Fibroblast of peridontal ligament (primary cell): ENCODE data around the gene LSM12.
"Not testable (repeated sequence)": the region's sequence is repeated elsewhere in the genome, so short reads cannot be mapped to it uniquely, and the experiment has no call there.

Source experiments
- DNase-seq: peaks from one replicate; pipeline ENCODE4 v3.0.0-alpha.2; 2010; ENCODE audit errors: extremely low read depth

The LSM12 gene

DNA sequence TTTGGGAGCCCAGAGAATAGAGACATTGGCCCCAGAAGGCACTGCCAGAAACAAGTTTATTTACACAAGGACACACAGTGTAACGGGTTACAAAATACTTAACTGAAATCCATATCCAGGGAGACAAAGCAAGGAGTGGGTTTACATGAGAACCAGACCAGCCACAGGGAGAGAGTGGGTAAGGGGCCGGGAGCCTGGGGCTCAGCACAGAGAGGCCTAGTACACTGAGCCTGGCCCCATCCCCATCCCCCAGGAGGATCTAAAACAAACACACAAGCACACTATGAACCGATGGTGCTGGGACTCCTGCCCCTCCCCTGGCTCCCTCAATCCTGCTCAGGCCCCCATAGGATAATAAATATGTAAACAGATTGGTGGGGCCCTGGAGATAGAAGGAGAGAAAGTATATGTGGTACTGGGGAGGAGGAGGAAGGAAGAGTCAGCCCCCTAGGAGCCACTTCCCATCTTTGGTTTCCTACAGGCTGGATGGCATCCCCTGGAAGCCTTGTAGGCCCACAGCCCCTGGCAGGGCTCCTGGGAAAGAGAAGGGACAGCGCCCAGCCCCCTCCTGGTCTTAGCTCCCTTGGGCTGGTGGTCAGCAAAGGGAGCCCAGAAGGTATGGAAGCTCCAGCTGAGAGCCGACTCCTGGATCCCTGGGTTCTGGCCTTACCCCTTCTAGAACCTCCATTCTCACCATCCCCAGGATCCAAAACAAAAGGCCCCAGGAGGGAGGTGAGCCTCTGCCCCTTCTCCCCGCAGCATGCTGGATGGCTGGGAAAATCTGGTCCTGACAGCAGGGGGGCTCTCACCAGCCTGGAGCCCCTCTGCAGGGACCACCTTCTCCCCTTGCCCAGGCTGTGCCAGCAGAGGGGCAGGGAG is 10.5 kb upstream of the LSM12 start:
- DNase-seq, result peak; percentile 54

DNA sequence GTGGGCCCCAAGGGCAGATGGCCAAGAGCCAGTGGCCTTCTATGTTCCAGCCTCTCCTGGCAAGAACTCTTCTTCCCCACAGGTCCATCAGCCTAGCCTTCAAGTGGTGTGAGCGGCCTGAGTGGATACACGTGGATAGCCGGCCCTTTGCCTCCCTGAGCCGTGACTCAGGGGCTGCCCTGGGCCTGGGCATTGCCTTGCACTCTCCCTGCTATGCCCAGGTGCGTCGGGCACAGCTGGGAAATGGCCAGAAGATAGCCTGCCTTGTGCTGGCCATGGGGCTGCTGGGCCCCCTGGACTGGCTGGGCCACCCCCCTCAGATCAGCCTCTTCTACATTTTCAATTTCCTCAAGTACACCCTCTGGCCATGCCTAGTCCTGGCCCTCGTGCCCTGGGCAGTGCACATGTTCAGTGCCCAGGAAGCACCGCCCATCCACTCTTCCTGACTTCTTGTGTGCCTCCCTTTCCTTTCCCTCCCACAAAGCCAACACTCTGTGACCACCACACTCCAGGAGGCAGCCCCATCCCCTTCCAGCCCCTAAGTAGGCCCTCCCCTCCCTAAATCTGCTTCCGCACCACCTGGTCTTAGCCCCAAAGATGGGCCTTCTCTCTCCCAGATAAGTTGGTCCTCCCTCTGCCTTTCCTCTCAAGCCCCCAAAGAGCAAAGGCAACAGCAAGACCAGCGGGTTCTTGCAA is 9.3 kb upstream of the LSM12 start:
- DNase-seq, result no peak

DNA sequence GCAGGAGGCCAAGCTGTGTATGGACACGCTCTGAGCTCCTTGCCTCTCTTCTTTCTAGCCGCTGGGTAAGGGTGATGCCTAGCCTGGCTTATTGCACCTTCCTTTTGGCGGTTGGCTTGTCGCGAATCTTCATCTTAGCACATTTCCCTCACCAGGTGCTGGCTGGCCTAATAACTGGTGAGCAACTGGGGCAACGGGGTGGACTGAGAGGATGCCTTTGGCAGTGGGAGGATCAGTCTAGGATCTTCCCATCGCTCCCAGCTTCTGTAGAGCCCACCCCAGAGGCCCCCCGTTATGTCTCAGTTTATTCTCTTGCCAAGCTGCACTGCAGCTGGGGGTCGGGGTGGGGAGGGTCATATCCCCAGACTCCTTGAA is 8.4 kb upstream of the LSM12 start:
- DNase-seq, result no peak

DNA sequence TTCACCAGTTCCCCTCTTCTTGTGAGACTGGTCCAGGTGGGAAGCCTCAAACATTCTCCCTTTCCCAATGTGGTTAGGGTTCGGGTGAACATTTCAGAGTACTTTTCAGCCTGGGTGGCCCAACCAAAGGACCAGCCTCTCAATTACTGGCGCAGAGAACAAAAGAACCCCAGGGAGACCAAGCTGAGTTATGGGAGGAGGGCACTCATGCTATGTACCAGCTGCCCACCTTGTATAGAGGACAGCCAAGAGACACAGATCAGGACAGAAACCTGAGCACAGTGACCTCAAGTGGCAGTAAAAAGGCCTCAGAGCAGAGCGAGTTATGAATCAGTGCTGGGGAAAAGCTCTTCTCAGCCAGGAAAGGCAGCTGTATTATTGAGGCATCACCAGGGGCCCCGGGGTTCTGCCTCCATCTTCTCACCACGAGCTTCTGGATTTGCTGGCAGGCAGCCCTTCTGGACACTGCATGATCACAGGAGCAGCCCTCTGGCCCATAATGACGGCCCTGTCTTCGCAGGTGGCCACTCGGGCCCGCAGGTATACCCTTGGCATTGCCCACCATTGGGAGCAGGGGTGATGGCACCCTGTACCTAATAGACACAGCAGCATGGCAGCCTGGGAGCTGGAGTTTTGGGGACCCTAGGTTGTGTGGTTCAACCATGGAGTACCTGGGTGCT is 7.9 kb upstream of the LSM12 start:
- no peak for DNase-seq

DNA sequence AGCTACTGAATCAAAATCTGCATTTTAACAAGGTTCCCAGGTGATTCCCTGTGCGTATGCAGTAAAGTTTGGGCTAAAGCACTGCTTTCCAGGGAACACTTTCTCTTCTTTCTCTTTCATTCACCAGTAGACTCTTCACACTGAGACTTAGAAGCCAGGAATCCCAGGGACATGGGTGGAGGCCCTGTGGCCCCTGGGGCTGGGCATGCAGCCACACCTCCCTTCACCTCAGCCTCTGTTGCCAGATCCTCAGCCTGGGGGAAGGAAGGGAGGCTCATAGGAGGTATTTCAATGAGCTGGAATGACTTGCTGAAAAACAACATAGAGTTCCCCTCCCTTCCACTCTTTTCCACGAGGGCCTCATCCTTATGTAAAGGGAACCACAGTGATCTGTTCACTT is 5.3 kb upstream of the LSM12 start:
- DNase-seq, result peak; percentile 18

DNA sequence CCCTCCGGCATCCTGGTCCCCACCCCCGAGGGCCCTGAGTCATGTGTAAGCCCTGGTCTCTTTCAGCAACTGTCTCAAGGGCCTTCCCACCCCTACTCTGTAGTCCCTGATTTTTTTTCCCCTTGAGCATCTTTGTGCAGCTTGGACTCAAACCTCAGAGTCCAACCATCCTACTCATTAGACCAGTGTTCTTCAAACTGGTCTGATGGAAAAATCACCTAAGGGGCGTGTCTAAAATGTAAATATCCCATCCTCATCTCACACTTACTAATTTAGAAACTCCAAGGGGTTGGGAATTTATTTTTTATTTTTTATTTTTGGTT is 4.7 kb upstream of the LSM12 start:
- no peak for DNase-seq

DNA sequence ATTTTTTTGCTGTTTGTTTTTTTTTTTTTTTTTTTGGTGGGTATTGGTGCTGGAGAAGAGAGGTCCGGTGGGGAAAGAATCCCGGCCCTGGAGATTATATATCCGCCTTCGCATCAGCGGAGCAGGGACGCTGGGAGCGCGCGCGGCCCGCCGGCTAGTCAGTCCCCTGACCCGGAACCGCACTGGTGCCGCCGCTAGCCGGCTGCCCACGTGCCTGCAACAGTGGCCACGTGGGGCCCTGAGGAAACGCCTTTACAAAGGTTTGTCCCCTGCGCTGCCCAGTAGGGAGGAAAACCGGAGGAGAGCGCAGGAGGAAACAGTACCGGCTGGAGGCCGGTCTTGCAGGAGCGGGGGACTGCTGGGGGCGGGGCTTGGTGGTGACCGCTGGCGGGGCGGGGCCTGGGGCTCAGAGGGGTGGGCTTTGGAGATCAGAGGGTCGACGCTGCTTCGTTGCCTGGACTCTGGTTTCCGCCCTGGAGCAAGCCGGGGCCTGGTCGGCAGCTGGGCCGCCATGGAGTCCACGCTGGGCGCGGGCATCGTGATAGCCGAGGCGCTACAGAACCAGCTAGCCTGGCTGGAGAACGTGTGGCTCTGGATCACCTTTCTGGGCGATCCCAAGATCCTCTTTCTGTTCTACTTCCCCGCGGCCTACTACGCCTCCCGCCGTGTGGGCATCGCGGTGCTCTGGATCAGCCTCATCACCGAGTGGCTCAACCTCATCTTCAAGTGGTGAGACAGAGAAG is 4.2 kb upstream of the LSM12 start, which contains the start of gene G6PC3:
Gene G6PC3 (plus strand): TSS at position 281 of the 743 bp plus-strand sequence. CDS start 231 bp downstream, at position 512.
- DNase-seq, result peak; percentile 96

DNA sequence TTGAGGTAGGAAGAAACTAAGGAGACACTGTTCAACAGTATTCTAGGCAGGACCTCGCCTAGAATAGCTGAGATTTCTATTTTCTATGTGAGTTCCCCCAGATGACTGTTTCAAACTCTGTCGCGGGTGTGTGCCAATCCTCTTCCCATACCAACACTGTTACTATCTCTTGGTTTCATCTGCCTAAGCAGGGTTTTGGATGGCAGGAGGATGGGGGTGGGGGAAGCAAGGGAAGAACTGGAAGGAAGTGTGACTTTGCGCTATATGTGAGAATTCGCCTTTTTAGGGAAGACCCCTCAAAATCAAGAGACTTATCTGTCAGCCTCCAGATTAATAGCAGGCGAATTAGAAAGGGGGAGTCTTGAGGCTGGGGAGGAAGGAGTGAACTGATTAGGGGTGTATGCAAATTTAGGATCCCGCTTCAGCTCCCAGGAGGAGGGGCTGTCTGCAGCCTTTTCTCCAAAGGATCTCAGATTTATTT is 3.5 kb upstream of the LSM12 start:
- peak; percentile 11 for DNase-seq

DNA sequence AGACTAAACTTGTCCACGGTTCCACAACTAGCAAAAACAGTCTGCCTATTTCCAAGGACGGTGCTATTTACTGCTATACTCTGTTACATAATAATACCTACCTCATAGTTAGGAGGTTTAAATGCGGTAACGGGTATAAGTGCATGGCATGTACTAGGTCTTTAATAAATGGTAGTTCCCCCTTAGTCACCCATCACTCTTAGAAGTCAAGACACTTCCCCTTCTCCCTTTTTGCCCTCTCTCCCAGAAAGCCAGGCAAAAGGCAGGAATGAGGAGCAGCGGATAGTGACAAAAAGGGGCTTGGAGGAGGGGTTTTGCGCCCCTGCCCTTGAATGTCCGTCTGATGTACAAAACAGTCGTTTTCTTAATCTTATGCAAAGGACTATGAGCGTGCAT is 1.1 kb upstream of the LSM12 start:
- no peak for DNase-seq

DNA sequence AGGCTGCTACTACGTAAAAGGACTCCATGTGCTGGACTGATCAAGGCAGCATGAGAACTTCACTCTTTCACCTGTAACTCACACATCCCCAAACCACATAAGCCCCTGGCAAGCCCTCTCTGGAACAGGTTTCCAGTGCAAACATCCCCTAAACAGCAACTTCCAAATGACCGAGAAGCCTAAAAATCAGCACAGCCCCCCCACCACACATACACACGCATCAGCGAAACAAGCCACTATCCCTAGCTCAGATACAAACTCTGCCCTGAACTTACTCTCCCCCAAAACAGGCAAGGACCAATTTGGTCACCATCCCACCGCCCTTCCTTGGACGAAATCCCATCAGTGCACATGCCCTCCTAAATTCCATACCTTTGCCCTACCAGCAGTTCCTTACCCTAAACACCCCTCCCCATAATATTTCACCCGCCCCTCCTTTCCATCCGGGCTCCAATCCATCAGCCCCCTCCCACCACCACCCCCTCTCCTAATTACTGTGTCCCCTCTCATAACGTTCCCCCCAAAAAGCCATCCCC is 735 bp downstream of the LSM12 start:
- no peak for DNase-seq

DNA sequence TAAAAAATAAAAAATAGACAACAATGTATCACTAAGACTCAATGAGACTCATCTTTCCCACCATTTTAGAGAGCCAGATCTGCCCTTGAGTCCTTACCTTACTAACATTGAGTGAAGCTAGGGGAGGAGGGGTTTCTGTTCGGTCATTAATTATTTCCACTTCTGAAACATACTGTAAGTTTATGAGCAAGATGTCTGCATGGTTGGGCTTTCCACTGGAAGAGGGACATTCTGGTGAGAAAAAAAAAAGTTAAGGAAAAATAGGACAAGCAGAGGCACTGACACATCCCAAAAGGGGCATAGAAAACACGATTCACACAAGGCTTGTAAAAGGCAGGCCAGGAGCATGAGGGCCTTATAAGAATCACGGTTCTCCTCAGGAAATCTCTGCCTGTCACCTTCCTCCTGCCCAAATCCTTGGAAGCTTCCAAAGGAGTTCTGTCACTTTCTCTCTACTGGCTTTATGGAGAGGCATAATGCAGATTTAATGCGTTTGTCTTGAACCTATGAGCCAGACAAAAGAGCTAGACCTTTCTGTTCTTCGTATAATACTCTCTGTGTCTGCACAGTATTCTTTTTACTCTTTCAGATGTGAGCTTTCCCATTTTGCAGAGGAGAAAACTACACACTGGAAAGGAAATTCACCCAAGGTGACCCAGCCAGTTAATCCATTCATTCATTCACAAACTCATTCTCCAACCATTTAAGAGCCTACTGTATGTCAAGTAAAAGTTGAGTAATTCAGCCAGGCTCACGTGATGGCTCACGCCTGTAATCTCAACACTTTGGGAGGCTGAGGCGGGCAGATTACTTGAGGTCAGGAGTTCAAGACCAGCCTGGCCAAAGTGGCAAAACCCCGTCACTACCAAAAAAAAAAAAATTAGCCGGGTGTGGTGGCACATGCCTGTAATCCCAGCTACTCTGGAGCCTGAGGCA is 2.5 kb downstream of the LSM12 start:
- DNase-seq, result no peak

DNA sequence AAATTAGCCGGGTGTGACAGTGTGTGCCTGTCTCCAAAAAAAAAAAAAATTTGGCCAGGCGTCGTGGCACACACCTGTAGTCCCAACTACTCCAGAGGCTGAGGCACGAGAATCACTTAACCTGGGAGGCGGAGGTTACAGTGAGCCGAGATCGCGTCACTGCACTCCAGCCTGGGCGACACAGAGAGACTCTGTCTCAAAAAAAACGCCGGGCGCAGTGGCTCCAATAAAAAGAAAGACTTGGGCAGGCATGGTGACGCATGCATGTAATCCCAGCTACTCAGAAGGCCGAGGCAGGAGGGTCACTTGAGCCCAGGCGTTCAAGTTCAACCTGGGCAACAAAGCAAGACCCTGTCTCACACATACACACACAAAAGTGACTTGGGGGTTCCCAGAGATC is 3.6 kb downstream of the LSM12 start:
- no peak for DNase-seq

DNA sequence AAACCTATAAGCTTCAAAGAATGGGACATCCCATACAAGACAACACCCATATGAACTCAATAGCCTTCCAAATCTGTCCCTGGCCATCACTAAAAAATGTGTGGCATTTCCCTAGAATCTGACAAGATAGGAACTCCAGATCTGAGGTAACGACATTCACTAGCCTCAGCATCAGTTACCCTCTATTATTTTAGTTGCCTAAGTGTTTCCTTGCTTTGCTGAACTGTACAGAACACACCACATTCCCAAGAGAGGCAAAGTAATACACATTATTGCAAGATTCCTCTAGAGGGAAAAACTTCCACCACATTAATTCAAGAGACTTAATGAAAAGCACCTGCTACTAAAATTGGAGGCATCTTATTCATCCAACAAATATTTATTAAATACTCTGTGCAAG is 5.0 kb downstream of the LSM12 start:
- peak; percentile 50 for DNase-seq

DNA sequence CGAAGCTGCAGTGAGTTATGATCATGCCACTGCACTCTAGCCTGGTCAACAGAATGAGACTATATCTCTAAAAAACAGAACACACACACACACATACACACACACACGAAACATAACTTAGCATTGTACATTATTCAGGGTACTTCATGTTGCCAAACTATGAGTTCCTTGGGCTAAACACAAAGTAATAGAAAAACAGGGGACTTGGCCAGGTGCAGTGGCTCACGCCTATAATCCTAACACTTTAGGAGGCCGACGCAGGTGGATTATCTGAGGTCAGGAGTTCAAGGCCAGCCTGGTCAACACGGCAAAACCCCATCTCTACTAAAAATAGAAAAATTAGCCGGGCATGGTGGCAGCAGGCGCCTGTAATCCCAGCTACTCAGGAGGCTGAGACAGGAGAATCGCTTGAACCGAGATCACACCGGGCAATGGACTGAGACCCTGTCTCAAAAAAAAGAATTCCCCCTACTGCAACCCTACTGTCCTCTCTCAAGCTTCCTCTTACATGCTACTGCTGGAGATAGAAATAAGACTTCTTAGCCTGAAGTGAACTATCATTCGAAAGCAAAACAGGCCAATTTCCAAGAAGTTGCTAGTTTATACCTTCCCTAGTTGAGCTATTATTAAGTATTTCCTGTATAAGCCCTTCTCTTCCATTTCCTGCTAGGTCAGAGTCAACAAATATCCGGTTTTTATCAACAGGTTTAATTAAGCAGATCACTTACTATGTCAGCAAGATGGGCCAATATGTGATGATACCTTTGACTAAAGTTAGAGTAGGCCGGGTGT is 7.2 kb downstream of the LSM12 start:
- DNase-seq, result no peak

DNA sequence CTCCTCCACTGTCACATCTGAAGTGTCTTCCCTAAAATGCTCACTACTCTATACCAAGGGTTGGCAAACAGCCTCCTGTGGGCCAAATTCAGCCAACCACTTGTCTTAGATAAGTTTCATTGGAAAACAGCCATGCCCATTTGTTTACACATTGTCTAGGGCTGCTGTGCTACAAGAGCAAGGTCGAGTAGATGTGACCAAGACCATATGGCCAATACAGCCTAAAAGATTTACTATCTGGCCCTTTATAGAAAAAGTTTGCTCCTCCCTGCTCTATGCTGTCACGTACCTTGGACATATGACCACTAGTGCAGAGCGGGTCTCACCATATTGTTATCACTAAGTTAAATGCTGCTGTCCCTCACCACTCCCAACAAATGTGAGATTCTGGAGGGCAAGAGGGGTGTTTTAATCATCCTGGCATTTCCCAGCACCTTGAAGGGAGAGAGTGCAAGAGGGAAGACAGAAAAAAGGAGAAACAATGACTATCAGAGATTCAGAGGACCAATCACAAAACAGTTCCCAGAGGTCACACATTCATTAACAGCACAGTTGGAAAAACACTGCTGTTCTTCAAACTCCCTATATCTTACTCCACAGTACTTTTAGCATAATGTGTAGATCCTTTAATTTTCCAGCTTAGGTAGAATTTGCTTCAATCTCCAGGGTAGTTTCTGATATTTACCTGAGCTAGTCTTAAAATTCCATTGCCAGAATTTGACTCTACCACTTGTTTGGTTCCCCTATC is 13.2 kb downstream of the LSM12 start:
- DNase-seq, result no peak

DNA sequence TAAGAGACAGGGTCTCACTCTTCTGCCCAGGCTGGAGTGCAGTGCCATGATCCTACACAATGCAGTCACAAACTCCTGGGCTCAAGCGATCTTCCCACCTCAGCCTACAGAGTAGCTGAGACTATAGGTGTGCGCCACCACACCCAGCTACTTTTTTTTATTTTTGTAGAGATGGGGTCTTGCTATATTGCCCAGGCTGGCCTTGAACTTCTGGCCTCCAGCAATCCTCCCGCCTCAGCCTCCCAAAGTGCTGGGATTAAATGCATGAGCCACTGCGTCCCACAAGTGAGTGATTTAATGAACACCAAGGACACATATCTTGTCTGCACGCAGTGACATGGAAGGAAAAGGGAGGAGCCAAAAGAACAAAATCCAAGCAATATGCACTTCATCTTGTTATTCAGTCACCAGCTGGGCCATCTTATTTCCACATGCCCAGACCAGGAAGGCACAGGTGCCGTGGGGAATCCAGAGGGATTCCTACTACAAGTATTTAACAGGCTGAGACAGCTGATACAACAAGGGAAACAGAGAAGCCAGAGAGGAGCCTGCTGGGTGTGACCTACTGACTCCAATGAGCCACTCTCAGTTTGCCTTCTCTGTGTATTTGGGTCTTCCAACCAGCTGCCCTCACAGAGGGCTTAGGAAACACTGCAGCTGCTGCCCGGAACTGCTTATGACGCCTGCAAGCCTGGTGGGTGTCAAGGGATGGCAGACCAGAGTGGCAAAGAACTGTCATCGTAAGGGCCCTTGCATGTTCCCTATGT is 17.0 kb downstream of the LSM12 start:
- no peak for DNase-seq

DNA sequence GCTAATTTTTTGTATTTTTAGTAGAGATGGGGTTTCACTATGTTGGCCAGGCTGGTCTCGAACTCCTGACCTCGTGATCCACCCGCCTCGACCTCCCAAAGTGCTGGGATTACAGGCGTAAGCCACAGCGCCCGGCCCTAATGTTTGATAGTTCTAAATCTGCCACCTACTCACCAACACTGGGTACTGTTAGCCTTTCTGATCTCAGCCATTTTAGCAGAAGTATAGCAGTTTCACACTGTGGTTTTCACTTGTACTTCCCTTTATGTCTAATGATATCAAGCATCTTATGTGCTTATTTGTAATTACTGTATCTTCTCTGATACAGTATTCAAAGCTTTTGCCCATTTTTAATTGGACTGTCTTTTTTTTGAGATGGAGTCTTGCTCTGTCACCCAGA is 19.6 kb downstream of the LSM12 start:
- not testable (repeated sequence) for DNase-seq

DNA sequence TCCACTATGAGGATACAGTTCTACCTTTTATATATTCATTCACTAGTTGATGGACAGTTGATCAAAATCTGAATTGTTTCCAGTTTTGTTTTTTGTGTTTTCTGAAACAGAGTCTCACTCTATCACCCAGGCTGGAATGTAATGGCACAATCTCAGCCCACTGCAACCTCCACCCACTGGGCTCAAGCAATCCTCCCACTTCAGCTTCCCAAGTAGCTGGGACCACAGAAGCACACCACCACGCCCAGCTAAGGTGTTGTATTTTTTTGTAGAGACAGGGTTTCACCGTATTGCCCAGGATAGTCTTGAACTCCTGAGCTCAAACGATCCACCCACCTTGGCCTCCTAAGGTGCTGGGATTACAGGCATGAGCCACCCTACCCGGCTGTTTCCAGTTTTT is 21.0 kb downstream of the LSM12 start:
- DNase-seq, result no peak
